Activated T-helper 17 cell treated with anti-CD3 and anti-CD28 coated beads, Interleukin-2, amount 50 U/mL, for 72 hours (primary cell): Measurements from ENCODE around the gene KLHL29. TPM values are rescaled to one million over a fixed set of nuclear protein-coding genes. Genes with fewer than 3 reads are reported as not detected.

ENCODE experiments used
- ATAC-seq: fragments of 150-1000 bp; cut with Tn5 transposase; replicated peaks from 2 replicates; pipeline ENCODE4 v1.10.0; 2021; ENCODE audit warnings: mild to moderate bottlenecking, moderate library complexity
- H3K27ac Mint-ChIP-seq: one replicate; pipeline ENCODE4 v1.8.0; 2022; ENCODE audit warnings: mixed read lengths
- H3K27me3 Mint-ChIP-seq: one replicate; pipeline ENCODE4 v1.8.0; 2022; ENCODE audit warnings: mixed read lengths
- H3K36me3 Mint-ChIP-seq: one replicate; pipeline ENCODE4 v1.8.0; 2022; ENCODE audit warnings: low read depth, mild to moderate bottlenecking, mixed read lengths
- H3K4me1 Mint-ChIP-seq: one replicate; pipeline ENCODE4 v1.8.0; 2022; ENCODE audit warnings: mixed read lengths
- H3K4me3 Mint-ChIP-seq: one replicate; pipeline ENCODE4 v1.8.0; 2022; ENCODE audit warnings: mild to moderate bottlenecking, mixed read lengths
- H3K9me3 Mint-ChIP-seq: one replicate; pipeline ENCODE4 v1.8.0; 2022; ENCODE audit warnings: mixed read lengths
- total RNA-seq, 2 donors: library from RNA; stranded (reverse); gene quantifications; one replicate each; pipeline ENCODE4 v1.2.3, GENCODE V29; 2022

KLHL29 gene
- total RNA-seq, 2 donors from 2014 or later, result 0.26 to 0.56 TPM

DNA sequence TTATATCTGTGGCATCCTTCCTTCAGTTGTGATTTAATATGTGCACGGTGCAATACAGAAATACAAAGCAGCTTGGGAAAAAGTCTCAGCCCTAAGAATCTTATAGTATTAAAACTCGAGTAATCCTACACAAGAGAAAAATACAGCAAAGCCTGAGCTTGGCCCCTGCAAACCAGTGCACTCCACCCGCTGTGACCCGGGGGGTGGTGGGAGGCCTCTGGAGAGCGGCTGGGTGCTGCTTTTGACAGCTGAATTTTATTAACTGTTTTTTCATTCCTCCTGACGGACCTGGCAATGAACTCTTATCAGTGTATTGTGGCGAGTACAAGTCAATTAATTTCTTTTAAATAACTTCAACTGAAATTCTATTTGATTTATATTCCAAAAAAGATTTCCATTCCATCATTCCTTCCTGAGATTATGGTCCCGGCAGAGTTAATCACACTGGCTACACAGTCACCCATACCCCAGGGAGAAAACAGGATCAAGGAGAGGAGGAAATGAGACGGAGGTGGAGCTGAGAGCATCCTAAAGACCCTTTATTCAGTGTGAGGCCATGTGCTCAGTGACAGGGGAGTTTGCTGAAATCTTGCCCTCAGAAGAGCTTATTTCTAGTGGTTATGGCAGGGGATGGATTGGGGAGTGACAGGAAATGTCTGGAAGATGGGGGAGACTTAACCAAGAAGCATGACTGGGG, 124.8 kb downstream of the KLHL29 start:
- H3K4me1 Mint-ChIP-seq, result no peaks in the 10 kb centered on the region
- H3K9me3 Mint-ChIP-seq, result no peaks in the 10 kb centered on the region
- H3K4me3 Mint-ChIP-seq, result no peak overlapping the region
- no peaks in the 10 kb centered on the region for H3K36me3 Mint-ChIP-seq
- H3K27ac Mint-ChIP-seq, result no peak overlapping the region
- ATAC-seq, result no peak
- H3K27me3 Mint-ChIP-seq, result peaks cover 7% of the 10 kb centered on the region

DNA sequence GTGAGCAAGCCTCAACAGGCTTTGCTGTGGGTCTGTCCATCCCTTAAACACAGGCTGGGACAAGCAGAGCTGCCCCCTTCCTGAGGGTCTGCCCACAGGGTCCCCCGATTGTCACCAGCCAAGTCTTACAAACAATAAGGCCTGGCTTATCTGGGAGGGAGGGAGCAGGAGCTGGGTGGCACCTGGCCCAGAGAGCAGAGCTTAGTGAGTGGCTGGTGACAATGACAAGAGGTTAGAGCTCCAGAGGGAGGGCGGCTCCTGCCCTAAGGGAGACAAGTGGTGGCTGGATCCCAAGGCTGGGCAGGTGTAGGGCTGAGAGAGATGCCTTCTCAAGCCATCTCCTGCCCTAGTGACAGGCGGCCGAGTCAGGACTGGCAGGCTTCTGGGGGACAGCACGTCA, 125.5 kb downstream of the KLHL29 start:
- ATAC-seq, result no peak
- no peak overlapping the region for H3K4me3 Mint-ChIP-seq
- no peaks in the 10 kb centered on the region for H3K9me3 Mint-ChIP-seq
- H3K36me3 Mint-ChIP-seq, result no peaks in the 10 kb centered on the region
- H3K27ac Mint-ChIP-seq, result no peak overlapping the region
- H3K27me3 Mint-ChIP-seq, result peaks cover 12% of the 10 kb centered on the region
- H3K4me1 Mint-ChIP-seq, result no peaks in the 10 kb centered on the region

DNA sequence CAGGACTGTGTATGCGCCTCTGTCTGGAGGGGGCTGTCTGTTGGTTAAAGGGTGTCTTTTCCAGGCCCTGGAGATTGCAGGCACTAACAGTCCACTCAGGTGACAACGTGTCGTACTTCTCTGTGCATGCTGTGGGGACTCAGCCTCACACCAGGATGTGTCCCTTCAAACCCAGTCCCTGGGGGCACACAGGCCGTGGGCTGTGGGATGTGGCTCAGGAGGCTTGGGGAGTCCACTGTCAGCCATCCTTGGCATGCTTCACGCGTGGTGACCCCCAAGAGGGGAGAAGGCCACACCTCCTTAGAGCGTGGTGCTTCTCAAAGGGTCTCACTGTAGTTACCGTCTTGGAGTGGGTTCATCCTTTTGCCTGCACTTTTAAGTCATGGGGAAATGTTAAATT, 127.8 kb downstream of the KLHL29 start:
- no peaks in the 10 kb centered on the region for H3K4me1 Mint-ChIP-seq
- peaks cover 16% of the 10 kb centered on the region for H3K27me3 Mint-ChIP-seq
- ATAC-seq, result no peak
- H3K9me3 Mint-ChIP-seq, result no peaks in the 10 kb centered on the region
- H3K4me3 Mint-ChIP-seq, result no peak overlapping the region
- no peaks in the 10 kb centered on the region for H3K36me3 Mint-ChIP-seq
- H3K27ac Mint-ChIP-seq, result no peak overlapping the region

DNA sequence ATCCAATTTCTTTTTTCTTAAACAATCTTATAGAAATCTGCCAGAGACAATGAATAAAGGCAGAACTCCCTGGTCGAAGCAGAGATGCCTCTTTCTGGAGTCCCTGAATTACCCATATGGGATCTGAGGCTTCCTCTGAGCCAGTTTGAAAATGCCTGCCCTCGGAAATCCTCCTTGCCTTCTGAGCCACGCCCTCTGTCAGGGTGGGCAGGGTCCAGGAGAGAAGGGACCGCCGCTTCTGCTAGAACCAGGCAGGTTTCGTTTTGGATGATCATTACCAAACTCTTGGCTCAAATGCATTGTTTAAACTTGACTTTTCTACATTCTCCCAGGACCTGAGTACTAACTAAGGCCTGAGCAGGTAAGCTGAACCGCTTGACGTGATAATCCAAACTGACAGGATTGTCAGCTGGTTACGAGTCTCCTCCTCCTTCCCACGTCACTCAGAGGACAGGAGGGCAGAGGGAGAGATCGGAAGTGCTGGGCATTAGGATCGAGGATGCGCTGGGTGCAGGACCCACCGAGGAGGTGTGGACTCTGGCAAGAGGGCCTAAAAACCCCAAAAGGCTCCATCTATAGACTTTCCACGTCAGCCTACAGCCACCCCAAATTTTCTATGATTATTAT, 128.4 kb downstream of the KLHL29 start:
- H3K4me1 Mint-ChIP-seq, result no peaks in the 10 kb centered on the region
- no peaks in the 10 kb centered on the region for H3K36me3 Mint-ChIP-seq
- H3K9me3 Mint-ChIP-seq, result no peaks in the 10 kb centered on the region
- H3K27ac Mint-ChIP-seq, result no peak overlapping the region
- H3K4me3 Mint-ChIP-seq, result no peak overlapping the region
- no peak for ATAC-seq
- H3K27me3 Mint-ChIP-seq, result peaks cover 16% of the 10 kb centered on the region

DNA sequence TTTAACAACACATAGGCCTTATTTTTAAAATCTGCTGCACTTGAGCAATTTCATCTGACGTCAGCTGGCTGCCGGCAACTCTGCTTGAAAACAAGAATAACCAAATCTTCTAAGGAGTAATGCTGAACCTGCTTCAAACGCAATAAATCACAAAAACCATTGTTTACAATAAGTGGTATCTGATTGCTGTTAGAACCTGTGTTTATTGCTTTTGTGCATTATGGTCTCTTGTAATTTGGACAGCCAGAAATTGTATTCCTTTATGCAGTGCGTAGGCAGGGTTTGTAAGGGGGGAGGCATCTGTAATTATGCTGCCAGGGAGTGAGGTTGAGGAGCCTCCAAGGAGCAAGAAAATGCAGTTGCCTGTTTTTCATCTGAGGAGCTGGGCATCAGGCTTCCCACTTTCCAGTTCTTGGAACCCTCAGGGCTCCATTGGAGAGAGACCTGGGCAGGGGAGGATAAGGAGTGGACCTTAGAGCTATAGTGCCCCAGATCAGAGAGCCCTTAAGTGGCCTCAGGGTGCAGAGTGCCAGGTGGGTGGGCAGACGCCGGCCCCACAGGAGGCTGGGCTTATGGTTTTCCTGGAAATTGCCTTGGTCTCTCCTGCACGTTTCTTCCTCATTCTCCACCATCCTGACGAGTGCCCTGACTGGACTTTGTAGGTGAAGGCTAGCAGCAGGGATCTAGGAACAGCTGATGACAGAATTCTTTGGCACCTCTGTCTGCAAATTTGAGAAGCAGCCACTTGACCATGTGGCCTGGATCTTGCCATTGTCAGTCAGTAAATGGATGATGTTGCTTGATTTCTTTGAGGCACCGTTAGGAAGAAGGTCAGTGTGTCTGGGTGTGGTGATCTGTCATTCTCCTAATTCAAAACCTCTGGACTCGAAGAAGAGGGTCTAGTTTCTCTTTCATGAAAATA, 129.2 kb downstream of the KLHL29 start:
- Mint-ChIP-seq H3K27ac (no peak overlapping the region), H3K27me3 (peaks cover 16% of the 10 kb centered on the region), H3K4me3 (no peak overlapping the region), H3K9me3 (no peaks in the 10 kb centered on the region), H3K4me1 (no peaks in the 10 kb centered on the region), H3K36me3 (no peaks in the 10 kb centered on the region)
- ATAC-seq, result no peak

DNA sequence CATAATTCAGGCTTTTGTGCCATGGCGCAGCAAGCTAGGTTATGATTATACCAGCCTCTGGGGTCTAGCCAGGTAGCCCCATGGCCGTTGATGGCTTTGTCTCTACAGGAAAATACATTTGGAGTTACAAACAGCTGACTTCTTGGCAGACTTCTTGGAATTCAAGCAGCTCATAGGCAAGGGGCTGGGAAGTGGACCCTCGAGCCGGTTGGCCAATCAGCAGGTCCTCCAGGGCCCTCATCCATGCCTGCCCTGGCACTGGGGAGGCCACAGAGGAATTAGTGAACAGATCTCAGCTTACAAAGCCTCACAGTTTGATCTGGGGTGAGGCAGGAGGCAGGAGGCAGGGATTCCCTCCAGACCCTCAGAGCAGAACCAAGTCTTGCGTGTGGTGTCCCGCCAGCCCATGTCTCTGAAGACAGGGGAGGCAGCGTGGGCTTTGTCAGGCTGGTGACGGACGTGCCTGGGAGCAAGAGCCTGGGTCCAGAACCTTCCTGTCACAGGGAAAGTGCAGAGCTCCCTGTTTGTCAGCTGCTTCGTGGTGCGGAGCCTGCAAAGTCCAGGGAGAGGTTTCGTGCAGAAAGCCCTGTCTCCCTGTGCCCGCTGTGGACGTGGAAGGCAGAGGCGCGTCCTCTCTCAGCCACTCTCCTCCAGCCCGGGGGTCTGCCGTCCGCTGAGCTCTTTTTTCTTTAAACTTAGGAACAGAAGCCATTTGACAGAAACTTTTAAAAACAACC, 131.7 kb downstream of the KLHL29 start:
- ATAC-seq, result no peak
- H3K9me3 Mint-ChIP-seq, result no peaks in the 10 kb centered on the region
- no peak overlapping the region for H3K4me3 Mint-ChIP-seq
- no peaks in the 10 kb centered on the region for H3K4me1 Mint-ChIP-seq
- peaks cover 16% of the 10 kb centered on the region for H3K27me3 Mint-ChIP-seq
- H3K27ac Mint-ChIP-seq, result no peak overlapping the region
- no peaks in the 10 kb centered on the region for H3K36me3 Mint-ChIP-seq

DNA sequence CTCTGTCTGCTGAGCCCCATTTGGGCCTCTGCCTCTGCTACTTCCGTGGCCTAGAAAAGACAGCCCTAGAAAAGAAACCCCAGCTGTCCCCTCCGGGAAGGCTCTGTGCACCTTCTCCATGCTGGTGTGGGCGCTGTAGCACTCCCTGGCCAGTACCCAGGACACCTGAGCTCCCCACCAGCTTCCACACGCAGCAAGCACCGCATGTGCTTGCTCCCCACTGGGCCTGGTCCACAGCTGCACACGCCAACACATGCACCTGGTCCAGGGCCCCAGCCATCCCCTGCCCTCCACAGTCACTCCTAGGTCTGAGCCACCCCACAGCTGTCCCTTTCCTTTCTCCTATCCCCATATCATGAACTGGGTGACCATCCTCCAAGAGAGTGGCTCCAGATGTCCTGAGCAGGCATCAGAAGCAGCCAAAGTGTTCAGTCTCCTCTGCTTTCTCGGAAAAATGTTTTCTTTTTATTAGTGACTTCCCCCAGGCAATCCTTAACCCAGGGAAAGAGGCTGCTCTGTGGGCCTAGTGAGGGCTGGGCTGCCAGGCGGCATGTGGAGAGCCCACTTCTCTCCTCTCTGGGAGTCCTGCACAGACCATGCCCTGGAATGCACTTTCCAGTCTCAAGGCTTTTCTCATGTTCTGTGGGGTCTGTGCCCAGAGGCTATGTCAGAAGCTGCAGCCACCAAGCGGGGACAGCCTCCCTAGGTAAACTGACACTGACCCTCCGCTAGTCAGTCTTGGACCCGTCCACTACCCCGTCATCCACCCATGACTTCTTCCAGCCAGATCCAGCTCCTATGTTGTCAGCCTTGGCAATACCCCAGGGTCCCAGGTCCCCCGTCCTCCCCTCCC, 133.7 kb downstream of the KLHL29 start:
- no peak overlapping the region for H3K27ac Mint-ChIP-seq
- no peaks in the 10 kb centered on the region for H3K4me1 Mint-ChIP-seq
- no peak overlapping the region for H3K4me3 Mint-ChIP-seq
- no peak for ATAC-seq
- no peaks in the 10 kb centered on the region for H3K9me3 Mint-ChIP-seq
- peaks cover 16% of the 10 kb centered on the region for H3K27me3 Mint-ChIP-seq
- no peaks in the 10 kb centered on the region for H3K36me3 Mint-ChIP-seq

DNA sequence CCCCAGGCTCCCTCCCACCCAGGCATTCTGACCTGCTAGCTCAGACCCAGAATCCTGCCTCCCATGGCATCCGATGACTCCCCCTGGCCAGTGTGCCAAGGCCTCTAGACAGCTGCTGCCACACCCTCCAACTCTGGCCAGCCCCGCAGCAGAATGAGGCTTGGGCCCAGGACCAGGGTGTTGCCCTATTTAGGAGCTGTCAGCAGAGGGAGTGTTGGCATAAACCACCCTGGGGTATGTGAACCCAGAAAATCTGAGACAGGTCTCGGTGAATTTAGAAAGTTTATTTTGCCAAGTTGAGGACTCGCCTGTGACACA, 134.3 kb downstream of the KLHL29 start:
- no peaks in the 10 kb centered on the region for H3K36me3 Mint-ChIP-seq
- no peak overlapping the region for H3K4me3 Mint-ChIP-seq
- ATAC-seq, result no peak
- no peak overlapping the region for H3K27ac Mint-ChIP-seq
- H3K4me1 Mint-ChIP-seq, result no peaks in the 10 kb centered on the region
- H3K27me3 Mint-ChIP-seq, result peaks cover 16% of the 10 kb centered on the region
- H3K9me3 Mint-ChIP-seq, result no peaks in the 10 kb centered on the region

DNA sequence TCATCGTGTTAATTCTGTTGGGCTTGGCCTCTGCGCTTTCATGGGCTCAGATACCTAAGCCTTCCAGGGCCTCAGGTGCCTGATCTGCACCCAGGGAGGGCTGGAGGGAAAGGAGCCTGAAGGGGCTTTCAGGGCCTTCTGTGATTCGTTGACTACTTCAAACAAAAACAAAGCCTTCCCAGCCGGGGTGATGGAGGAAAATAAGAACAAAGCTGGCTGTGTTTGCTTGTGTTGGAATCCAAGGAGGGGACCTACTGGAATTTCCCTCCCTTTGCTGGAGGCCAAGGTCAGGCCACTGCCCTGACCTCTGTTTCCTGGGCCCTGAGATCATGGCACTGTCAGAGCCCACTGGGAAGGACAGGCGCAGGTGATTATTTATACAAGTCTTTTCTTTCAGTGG, 135.3 kb downstream of the KLHL29 start:
- no peak overlapping the region for H3K4me3 Mint-ChIP-seq
- H3K36me3 Mint-ChIP-seq, result no peaks in the 10 kb centered on the region
- no peaks in the 10 kb centered on the region for H3K4me1 Mint-ChIP-seq
- ATAC-seq, result no peak
- H3K27me3 Mint-ChIP-seq, result peaks cover 7% of the 10 kb centered on the region
- H3K9me3 Mint-ChIP-seq, result no peaks in the 10 kb centered on the region
- no peak overlapping the region for H3K27ac Mint-ChIP-seq

DNA sequence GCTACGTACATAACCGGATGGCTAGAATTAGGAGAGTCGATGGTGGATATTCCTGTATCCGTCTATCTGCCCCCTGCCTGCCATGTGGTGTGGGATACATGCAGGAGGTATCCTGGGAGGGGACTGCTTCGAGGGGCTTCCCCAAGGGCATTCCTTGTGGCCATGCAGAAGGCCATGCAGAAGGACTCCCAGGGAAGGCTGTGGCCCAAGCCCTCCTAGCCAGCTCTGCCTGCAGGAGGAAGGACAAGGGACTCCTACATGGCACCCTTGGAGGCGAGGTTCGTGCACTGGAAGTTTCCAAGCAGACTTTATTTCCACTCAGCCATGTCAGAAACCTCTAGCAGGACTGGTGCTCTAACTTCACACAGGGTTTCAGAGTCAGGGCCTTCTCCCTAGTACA, 136.1 kb downstream of the KLHL29 start:
- H3K4me3 Mint-ChIP-seq, result no peak overlapping the region
- ATAC-seq, result no peak
- H3K4me1 Mint-ChIP-seq, result peaks cover 4% of the 10 kb centered on the region
- H3K9me3 Mint-ChIP-seq, result no peaks in the 10 kb centered on the region
- H3K27me3 Mint-ChIP-seq, result peaks cover 8% of the 10 kb centered on the region
- H3K36me3 Mint-ChIP-seq, result no peaks in the 10 kb centered on the region
- no peak overlapping the region for H3K27ac Mint-ChIP-seq

DNA sequence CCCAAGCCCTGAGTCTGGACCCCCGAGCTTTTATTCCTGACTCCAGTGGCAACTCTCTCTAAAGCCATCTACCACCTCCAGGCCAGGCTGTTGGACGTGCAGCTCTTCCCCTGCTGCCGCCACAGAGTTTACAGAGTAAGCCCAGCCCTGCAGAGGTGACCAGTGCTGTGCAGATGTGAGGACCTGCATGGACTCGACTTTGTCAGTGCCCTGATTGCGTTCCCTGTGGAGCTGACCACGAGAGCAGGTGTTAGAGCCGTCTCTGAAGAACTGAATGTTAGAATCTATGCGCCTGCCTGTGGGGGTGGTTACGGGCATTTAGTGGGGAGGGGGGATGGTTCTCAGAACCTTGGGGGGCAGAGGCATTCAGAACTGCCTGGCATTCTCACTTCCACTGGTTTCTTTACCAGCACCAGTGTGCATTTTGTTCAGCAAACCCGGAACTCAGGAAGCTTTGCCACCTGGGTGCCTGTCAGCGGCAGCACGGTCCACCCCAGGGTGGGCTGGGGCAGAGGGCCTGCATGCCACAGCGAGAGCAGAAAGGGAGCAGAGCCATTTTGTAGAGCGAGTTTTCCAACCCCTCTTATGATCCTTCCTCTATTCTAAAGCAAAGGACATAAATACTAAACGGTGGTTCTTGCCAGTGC, 137.9 kb downstream of the KLHL29 start:
- no peak overlapping the region for H3K4me3 Mint-ChIP-seq
- ATAC-seq, result no peak
- no peaks in the 10 kb centered on the region for H3K9me3 Mint-ChIP-seq
- peaks cover 7% of the 10 kb centered on the region for H3K4me1 Mint-ChIP-seq
- H3K27me3 Mint-ChIP-seq, result peaks cover 4% of the 10 kb centered on the region
- no peak overlapping the region for H3K27ac Mint-ChIP-seq
- no peaks in the 10 kb centered on the region for H3K36me3 Mint-ChIP-seq

DNA sequence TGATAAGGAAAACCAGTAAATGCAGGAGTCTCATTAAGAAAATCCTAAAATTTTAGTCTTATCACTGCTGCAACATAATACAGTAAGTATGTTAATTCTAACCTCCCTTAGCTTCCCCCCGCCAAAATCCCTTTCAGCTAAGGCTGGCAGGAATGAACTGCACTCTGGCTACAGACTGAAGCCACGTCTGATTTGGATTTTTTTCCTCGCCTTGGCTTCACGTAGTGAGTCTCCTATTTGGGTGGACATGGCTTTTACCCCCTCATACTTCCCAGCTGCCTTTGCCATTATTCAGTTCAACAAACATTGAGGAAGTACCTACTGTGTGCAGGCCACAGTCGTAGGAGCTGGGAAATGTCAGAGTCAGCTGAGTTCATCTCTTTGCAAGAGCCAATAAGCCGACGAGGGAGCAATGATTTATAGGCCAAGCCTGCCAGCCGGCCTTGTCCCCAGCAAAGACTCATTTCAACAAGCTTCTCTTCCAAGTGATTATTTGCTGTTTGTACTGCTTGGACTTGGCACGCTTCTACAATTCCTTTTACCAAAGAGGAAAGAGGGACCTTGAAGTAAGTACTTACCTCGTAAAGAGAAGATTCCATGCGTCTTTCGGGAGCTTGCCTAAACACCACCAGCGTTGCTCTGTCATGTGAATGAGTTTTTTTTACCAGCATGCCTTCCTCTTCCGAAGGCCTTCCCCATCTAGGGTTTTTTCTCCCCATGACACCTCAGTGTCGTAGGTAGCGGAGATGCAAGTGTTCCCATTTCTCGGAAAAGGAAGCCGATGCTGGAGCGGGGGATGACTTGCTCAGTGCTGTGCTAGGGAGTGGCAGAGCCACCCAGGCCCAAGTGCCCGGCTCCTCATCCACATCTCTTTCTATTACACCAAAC, 138.6 kb downstream of the KLHL29 start:
- no peak for ATAC-seq
- Mint-ChIP-seq H3K27ac (no peak overlapping the region), H3K27me3 (peaks cover 4% of the 10 kb centered on the region), H3K9me3 (no peaks in the 10 kb centered on the region), H3K4me1 (peaks cover 7% of the 10 kb centered on the region), H3K36me3 (no peaks in the 10 kb centered on the region), H3K4me3 (no peak overlapping the region)

DNA sequence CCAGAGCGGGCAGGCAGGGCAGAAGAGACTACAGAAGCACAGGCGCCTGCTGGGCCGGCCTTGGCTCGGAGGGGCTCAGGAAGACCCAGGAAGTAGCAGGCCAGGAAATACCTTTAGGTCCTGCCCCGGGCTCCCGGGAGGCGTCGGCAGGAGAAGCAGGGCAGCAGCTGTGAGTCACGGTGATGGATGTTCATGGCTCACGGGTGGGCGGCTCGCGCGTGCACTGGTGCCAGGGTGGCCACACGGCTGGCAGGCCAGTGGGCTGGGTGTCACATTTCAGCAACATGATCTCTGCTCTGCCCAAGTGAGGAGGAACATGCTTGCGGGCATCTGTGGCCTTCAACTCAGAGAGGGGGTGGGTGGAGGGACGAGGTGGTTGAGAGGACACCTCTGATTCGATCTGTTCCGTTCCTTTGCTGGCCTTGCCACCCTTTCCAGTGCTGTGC, 139.3 kb downstream of the KLHL29 start:
- Mint-ChIP-seq H3K27me3 (peaks cover 4% of the 10 kb centered on the region), H3K4me3 (no peak overlapping the region), H3K9me3 (no peaks in the 10 kb centered on the region), H3K27ac (no peak overlapping the region), H3K36me3 (no peaks in the 10 kb centered on the region), H3K4me1 (peaks cover 7% of the 10 kb centered on the region)
- no peak for ATAC-seq
